Adrenal gland (tissue), 5 donors: ENCODE data around the gene ASZ1.
"Not testable (repeated sequence)": the region's sequence is repeated elsewhere in the genome, so short reads cannot be mapped to it uniquely, and the experiment has no call there.

Source experiments
- CTCF ChIP-seq, 6 experiments: fragments of 450-650 bp in 4 of 6; fragments of 200-600 bp in 2 of 6; sonication (generic) in 1 of 6; IDR thresholded peaks; 1 replicate in 5 of 6; 2 replicates in 1 of 6; pipeline versions ENCODE4 v1.5.1 to v1.8.0; 2016 to 2021; ENCODE audit warnings: antibody characterized with exemption in 6 of 6, mild to moderate bottlenecking in 2 of 6, moderate library complexity in 1 of 6
- POLR2A ChIP-seq, 2 donors: fragments of 450-650 bp; IDR thresholded peaks; one replicate each; pipeline ENCODE4 v1.6.1; 2017; ENCODE audit warnings: antibody characterized with exemption in 2 of 2, mild to moderate bottlenecking in 2 of 2, moderate library complexity in 1 of 2
- donor health status: DM: no; HTN: no; CAD: no.

- TF ChIP-seq CTCF, POLR2A (IDR thresholded peaks at IDR 0.05): not testable (repeated sequence)
Observed at GRCh38 chr7:117460815-117461214, 33.5 kb upstream of the ASZ1 start.
